ENCODE measurements around the gene ZNF311.

The ZNF311 gene

GRCh38 chr6:29005183-29005885 is at the start of gene ZNF311:
ZNF311 (minus strand) TSS chr6:29005315; CDS start chr6:29003954, 1,361 bp downstream.
- DNase-seq (ENCODE audit: low spot score) = no peak
- no peak for FAIRE-seq

- FAIRE-seq (no peak), DNase-seq (ENCODE audit: low spot score) (no peak)
These were observed 46.6 kb upstream of the ZNF311 start for GRCh38 chr6:29051680-29052079.

DNA sequence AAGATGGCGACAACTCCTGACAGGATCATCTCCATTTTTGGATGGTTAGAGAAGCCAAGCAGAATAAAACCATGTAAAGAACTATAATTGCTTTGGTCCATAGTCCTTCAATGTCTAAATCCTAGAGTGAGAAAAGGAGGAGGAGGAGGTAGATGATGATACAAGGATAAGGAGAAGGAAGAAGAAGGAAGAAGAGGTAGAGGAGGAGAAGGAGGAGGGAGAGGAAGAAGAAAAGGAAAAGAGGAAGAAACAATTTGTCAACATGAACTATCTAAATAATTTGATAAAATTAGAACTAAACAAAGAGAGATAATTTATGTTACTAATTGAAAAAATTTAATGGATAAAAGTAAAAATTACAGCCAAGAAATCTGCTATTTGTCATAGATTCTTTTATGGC is 40.0 kb upstream of the ZNF311 start, which contains the start of gene OR2W1:
Gene OR2W1, minus strand, starts transcription at position 101 of the 400 bp plus-strand sequence. Its CDS starts 0 bp downstream, at position 101.
- no peak for DNase-seq (ENCODE audit: low spot score)
- FAIRE-seq = no peak

DNA sequence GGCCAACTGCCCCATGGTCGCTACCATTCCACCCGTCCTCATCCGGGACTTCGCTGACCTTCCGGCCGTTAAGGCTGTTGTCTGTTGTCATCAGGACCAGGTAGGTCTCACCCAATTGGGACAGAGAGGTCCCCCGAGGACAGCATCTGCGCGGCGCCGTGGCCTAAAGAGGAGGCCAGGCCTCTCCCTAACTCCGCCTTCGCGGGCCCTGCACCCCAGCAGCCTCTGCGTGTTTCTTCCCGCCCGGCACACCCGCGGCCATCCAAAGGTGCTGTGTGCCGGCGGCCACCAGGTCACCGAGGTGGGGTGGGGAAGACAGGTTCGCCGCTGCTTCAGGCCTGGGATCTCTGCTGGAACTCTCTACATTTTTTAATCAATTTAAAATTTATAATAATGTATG is 30.8 kb upstream of the ZNF311 start:
- no peak for DNase-seq (ENCODE audit: low spot score)
- FAIRE-seq = no peak

DNA sequence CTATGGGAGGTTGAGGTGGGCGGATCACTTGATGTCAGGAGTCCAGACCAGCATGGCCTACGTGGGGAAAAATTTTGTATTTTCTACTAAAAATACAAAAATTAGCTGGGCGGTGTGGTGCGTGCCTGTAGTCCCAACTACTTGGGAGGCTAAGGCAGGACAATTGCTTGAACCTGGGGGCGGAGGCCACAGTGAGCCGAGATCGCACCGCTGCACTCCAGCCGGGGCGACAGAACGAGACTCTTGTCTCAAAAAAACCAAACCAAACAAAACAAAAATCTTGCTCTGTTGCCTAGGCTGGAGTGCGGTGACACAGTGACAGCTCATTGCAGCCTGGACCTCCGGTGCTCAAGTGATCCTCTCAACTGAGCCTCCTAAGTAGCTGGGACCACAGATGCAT is 23.7 kb upstream of the ZNF311 start:
- DNase-seq (ENCODE audit: low spot score) (no peak), FAIRE-seq (no peak)

- FAIRE-seq (no peak), DNase-seq (ENCODE audit: low spot score) (no peak)
These were observed 20.9 kb upstream of the ZNF311 start for GRCh38 chr6:29025927-29026585.

- DNase-seq (ENCODE audit: low spot score) = no peak
These were observed 16.3 kb upstream of the ZNF311 start for GRCh38 chr6:29021434-29021833.

GRCh38 chr6:29019629-29020028 is 14.5 kb upstream of the ZNF311 start:
- no peak for DNase-seq (ENCODE audit: low spot score)
- no peak for FAIRE-seq

More at GRCh38 chr6:29021434-29021833, 16.3 kb upstream of the ZNF311 start:
- FAIRE-seq = no peak

DNA sequence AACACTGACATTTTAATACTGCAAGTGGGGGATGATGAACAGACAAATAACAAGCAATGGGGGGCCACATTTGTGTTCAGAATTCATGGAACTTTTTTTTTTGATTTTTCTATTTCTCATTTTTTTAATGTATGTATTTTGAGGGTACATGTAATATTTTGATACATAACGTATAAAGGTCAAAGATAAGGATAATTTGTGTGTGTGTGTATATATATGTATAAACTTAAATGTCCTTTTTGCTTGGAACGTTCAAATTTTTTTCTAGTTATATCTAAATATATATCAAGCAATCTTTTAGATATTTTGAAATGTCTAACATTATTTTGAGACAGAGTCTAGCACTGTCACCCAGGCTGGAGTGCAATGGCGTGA is 12.3 kb upstream of the ZNF311 start:
- no peak for DNase-seq (ENCODE audit: low spot score)
- FAIRE-seq = no peak

DNA sequence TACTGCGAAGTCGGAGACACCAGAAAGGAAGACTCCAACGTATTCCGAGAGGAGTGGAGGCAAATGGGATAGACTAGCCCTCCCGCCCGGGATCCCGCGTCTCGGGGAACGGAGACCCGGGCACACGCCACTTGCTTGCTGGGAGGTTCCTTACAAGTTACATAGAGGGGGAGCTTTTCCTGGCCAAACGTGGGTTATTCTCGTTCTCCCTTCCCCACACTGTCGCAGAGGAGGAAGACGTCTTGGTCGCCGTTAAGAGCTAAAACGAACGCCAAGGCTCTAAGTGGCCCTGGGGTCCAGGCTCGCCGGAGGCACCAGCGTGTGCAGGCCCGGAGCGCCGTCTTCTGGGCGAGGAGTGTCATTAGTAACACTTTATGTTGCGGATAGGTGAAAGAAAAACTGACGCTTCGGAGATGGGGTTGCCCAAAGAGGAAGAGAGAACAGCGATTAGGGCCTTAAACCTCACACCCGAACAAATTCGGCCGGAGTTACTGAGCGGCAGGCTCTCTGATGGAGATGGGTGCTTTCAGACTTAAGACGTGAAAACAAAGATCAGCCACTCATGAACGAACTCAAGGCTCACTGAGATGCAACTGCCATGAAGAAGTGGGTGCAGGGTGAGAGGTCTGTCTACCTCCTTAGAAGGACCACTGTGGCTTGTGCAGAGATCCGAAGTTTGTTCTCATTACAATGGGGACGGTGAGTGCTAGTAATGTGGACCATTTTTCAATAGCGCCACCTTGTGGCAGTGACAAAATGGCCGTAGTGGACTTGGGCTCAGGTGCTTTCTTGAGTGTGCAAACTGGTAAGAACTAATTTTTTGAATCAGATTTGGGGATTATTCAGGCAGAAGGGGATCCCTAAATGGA is 11.7 kb upstream of the ZNF311 start:
- peak; percentile 27 for DNase-seq (ENCODE audit: low spot score)
- FAIRE-seq = no peak

DNA sequence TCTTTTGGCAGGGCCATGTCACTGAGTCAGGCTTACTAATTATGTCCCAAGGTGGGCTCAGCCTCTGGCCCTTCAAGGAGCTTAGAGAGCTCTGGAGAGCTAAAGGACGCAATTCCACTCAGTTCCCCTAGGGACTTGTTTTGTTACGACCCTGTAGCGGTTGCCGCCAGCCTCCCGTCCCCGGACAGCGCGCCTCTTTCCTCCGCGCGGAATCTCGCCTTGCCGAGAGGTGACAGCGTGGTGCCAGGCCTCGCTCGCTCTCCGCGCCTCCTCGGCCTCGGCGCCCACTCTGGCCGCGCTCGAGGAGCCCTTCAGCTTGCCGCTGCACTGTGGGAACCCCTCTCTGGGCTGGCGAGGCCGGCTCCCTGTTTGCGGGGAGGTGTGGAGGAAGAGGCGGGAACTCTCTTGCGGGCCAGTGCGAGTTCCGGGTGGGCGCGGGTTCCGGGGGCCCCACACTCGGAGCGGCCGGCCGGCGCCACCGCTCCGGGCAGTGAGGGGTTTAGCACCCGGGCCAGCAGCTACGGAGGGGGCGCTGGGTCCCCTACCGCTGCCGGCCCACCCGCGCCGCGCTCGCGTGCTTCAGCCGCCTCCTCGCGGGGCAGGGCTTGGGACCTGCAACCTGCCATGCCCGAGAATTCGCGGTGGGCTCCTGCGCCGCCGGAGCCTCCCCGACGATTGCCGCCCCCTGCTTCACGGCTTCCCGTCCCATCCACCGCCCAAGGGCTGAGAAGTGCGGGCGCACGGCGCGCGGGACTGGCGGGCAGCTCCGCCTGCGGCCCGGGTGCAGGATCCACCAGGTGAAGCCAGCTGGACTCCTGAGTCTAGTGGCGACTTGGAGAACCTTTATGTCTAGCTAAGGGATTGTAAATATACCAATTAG is 9.9 kb upstream of the ZNF311 start:
- no peak for FAIRE-seq
- DNase-seq (ENCODE audit: low spot score) = no peak

DNA sequence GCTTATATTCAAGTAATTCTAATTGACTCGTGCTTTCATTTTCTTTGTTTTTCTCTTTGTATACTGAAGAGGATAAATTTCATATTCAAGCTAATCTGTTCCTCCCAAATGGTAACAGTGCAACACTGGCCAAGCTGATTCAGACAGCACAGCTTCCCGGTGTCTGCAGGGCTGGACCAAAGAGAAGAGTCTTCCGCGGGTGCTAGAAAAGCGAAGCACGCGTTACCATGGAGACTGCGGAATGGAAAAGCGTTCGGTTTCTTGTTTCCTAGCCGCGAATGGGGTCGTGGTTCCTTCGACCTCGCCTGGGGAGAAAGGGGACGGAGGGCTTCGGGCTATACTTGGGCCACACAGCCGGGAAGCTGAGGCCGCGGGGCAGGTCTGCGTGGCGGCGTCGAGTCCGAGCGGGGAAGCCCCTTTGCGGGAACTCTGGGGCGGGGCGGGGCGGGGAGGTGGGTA is 6.2 kb upstream of the ZNF311 start:
- FAIRE-seq (no peak), DNase-seq (ENCODE audit: low spot score) (no peak)

DNA sequence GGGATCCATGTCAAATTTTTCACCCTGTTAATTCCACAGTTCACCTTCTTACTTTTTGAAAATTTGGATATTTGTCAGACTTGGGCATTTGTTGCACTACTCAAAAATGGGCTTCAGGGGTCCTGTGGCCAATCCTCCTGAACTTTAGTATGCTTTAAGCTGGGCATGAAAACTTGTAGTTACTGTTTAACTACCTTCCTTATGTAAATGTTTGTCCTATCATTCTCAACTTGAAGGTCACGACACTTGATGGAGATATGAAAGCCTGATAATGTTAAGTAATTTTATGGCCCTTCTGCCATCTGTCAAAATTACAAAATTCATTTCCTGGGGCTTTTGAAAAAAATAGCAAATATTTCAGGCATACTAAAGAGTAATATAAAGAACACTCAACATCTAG is 4.2 kb upstream of the ZNF311 start:
- FAIRE-seq (no peak), DNase-seq (ENCODE audit: low spot score) (no peak)

DNA sequence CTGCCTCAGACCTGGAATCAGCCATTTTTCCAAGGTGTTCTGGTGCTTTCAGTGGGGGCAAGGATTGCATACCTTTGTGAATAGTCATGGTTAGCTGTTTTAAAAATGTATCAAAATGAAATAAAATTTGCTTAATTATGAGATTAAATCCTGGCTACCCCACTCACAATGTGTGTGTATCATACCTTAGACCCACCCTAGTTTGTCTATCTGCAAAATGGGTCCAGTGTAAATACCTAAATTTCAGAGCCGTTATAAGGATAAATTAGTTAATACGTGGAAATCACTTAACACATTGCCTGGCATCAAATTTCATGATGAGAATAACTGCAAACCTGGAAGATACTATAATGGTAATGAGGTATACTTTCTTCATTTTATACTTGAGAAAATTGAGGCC is 3.0 kb upstream of the ZNF311 start:
- DNase-seq (ENCODE audit: low spot score) = no peak
- no peak for FAIRE-seq

GRCh38 chr6:28996844-28997510 is 8.1 kb downstream of the ZNF311 start:
- FAIRE-seq = no peak
- no peak for DNase-seq (ENCODE audit: low spot score)

DNA sequence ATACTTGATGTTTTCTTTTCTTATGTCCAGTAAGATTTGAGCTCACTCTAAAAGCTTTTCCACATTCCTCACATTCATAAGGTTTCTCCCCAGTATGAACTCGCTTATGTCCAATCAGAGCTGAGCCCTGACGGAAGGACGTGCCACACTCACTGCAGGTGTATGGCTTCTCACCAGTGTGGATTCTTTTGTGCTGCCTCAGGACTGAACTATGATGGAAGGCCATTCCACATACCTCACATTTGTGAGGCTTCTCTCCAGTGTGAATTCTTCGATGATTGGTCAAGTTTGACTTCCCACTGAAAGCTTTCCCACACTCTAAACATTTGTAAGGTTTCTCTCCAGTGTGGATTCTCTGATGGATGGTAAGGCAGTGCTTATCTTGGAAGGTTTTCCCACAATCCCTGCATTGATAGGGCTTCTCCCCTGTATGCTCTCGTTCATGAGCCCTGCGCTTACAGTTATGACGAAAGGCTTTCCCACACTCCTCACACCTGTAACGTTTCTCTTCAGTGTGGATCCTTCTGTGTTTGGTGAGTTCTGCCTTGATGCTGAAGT is 9.9 kb downstream of the ZNF311 start:
- no peak for FAIRE-seq
- DNase-seq (ENCODE audit: low spot score) = no peak

DNA sequence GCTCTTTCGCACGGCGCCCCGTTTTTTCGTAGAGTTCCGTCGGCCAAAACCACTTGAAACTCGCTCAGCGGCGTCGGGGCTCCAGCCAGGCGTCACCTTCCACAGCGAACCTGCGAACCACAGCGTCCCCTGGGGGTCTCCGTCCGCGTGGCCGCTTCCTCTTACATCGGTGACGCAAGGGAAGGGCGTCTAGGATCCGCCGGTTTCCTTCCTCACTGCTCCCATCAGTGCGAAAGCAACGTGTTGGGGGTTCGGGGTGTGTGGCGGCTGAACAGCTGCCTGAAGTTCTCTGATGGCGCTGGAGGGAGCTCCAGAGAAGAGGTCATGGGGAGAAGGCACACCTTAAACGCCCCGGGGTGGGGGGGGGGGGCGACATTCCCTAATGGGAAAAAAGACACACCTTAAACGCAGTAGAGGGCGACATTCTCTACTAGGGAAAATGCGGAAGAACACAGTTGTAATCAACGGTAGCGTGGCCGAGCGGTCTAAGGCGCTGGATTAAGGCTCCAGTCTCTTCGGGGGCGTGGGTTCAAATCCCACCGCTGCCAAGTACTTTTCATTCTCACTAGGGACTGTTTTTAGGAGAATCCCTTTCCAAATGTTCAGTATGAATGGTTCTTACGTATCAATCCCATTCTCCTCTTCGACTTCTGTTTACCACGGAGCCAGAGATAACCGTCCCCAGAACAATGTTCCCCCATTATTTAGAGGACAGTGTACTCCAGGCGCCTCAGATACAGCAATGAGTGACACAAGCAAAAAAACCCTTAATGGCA is 16.4 kb downstream of the ZNF311 start:
- no peak for DNase-seq (ENCODE audit: low spot score)

DNA sequence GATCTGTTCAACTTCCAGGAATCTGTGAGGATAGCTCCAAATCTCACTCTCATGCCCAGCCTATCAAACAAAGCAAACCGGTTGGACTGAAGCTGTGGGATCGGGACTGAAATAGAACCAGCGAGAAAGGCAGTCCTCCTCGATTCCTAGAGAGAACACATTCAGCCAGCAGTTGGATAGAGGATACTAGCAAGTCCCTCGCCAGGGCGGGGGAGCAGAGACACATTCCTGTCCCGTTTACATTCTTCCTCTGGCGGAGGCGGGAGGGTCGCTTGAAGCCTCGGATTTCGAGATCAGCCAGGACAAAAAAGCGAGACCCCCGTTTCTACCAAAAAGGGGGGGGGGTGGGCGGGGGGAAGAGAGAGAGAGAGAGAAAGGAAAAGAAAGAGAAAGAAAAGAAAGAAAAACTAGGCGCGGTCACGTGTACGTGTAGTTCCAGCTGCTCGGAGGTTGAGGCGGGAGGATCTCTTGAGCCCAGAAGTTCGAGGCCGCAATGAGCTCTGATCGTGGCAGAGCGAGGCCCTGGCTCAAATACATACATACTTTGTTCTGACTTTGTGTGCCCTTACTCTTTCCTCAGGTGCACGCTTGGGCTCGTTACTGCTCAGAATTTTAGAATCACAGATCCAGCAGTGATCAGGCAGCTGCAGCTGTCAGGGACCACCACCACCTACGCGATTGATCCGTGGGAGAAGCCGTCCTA is 19.5 kb downstream of the ZNF311 start:
- DNase-seq (ENCODE audit: low spot score) (peak; percentile 71), FAIRE-seq (no peak)

More for the DNA sequence above, 16.4 kb downstream of the ZNF311 start:
- FAIRE-seq = no peak

DNA sequence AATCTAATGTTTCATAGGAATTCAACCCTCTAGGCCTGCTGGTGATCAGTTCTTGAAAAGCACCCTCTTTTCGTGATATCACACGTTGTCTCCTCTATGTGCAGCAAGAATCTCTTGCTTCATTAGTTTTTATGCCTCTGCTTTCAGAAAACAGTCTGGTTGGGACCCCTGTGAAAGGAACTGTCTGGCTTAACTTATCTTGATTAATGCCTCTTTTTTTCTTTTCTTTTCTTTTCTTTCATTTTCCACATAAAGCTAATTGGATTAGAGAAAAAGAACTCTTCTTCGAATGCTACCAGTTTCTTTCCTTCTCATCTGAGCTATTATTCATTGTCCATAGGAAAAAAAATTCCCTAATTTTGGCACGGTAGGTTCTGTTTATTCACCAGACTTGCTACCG is 21.3 kb downstream of the ZNF311 start:
- FAIRE-seq (no peak), DNase-seq (ENCODE audit: low spot score) (no peak)
